ENCODE results near the gene LRRC8B.
"Not testable (repeated sequence)": the region's sequence is repeated elsewhere in the genome, so short reads cannot be mapped to it uniquely, and the experiment has no call there.

Gene LRRC8B

GRCh38 chr1:89608319-89608983 is 83.8 kb downstream of the LRRC8B start:
- no peak for DNase-seq (ENCODE audit: low read depth)

DNA sequence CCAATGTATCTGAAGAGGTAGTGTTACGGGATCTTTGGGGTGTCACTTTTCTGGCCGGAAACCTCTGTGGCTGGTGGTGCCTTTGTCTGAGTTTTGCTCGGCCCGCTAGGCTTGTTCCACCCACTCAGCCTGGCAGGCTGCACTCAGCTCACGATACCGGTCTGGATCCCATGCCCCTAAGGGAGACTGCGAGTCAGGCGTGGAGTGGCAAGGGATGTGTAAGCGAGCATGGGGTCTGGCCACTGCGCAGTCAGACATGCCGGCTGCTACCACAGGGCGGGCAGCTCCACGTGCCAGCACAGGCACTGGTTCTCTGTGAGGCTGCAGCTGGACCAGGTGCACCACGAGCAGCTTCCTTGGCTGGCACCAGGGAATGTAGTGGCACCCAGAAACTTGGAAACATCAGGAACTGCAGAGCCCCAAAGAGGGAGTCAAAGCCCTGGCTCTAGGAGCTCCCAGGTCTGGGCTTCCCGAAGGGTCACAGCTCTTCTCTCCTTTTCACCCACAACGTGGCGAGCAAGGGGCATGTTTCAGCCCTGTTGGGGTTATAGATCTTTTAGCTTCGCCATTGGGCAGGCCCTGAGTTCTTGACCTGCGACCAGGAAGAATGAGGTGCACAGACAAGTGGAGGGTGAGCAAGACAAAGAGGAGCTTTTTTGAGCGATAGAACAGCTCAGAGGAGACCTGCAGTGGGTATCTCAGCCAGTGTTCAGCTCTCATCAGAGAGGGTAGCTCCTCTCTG is 84.5 kb downstream of the LRRC8B start:
- no peak for DNase-seq (ENCODE audit: low read depth)

DNA sequence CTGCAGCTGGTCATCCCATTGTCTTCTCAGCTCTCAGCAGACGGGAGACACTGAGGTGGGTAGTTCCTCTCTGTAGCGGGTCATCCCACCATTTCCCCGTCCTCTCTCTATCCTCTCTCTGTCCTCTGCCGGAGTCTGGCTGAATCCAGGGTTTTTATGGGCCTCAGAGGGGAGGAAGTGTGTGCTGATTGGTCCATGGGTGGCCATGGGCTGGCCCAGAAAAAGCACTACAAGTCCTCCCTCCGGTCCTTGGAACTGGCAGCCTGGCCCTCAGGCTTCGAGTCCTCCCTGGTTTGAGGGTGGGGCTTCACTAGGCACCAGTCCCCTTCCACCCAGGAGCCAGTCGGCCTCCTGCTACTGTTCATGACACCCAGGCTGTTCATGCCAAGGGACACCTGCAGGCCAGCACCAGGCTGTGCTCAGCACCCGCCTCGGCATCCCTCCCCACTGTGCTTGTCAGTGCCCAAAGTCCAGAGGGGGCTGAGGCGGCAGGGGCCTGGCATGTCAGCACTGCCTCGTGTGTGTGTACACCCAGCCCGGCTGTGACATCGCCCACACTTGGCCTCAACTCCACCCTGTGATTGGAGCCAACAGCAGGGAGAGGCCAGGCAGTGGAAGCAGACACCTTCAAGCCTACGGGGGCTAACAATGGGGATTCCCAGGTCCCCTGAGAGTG is 85.3 kb downstream of the LRRC8B start:
- DNase-seq (ENCODE audit: low read depth) = no peak

- no peak for DNase-seq (ENCODE audit: low read depth)
These were observed 85.9 kb downstream of the LRRC8B start for GRCh38 chr1:89610457-89611011.

DNA sequence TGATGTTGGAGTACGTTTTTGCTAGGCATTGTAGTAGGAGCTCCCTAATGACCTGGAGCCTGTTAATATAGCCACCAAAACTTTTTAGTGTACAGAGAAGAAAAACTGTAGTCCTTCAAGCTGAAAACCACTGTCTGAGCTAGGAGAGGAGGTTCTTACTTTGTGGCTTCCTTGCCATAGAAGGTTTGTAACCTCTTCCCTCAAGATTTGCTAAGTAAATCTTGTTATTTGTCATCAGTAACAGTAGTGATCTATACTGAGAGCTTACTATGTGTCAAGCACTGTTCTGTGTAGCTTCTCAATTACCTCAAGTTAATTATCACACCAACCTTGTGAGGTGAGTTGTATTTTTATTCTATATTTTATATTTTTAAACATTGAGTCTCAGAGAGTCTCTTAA is 87.1 kb downstream of the LRRC8B start:
- DNase-seq (ENCODE audit: low read depth) = no peak

GRCh38 chr1:89613928-89614327 is 89.3 kb downstream of the LRRC8B start:
- no peak for DNase-seq (ENCODE audit: low read depth)

DNA sequence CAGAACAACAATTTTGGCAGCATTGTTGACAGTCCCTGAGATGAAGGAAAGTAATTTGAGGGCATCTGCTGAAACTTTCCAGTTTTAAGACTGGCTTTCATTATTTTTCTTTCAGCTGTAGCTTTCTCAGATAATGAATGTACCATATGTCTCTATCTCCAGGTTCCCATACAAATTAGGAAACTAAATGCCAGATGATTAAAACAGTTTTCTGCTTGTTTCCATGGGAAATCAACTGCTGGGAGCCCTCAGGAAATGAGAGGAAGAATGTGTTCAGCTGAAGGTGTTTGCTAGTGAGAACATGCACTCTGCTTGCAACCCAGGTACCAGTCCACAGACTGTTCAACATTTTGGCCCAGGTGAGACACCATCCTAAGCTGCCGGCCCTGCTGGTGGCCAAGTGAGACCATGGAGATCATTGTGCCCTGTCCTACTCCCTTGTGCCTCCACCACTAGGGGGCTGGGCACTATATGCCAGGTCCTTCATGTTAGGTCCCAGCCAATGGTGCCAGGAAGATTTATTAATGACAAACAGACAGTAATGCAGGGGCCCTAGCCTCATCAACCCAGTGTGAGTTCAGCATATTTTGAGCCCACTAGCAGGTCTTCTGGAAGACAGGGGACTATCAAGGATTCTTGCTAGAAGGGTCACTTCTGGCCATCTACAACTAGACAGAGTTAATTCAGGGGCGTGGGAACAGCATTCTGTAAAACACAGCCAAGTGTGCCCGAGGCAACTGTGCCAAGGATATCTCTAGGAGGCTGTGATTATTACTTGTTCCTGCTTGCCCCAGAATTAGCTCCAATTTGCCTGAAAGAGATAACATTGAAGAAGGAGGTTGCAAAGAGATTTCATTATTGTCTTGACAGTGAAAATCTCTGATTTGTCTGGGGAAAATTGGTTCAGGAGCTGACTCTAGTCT is 91.3 kb downstream of the LRRC8B start:
- DNase-seq (ENCODE audit: low read depth) = no peak

DNA sequence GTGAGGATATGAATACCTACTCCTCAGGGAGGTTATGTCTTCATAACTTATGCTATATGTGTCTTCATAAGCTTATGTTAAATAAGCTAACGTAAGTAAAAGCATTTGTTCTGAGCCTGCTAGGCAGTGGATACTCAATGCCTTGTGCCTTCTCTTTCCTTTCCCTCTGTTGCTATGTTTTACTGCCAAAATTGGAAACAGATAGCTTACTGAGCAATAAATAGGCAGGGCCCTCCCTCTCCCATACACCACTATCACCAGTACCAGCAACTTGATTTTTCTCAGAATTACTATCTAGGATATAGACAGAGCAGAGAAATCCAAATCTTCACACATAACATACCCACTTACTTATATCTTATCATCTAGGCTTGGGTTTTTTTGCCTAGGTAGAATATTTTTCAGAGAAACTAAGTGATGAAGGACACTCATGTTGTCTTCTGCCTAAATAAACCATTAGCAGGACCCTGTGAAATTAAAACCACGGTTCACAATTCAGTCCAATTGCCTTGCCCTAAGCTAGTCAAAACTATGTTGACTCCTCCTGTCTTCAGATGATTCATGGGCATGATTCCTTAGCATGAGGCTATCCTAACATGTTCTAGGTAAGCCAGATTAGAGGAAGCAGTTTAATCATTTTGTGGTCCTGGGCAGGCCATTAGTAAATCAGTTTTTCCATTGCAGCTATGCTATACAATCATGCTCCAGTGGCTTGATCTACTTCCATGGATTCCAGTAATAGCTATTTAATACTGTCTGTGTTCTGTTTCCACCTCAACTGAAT is 92.4 kb downstream of the LRRC8B start:
- DNase-seq (ENCODE audit: low read depth) = no peak

DNA sequence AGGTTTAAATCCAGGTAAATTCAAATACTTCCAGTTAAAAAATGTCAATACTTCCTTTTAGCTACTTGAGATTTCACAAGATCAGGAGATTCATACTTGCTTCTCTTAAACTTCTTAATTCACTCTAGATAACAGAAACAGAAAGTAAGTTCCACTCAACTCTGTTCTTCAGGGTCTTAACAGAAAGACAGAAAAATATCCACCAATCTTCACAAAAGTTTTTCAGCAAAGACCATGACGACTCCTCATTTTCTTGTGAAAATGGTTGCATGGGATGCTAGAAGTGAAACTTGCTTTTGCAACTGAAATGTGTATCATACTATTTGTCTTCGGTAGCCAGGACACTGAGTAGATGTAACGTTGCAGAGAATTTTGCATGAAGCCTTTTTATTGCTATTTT is 96.0 kb downstream of the LRRC8B start:
- DNase-seq (ENCODE audit: low read depth) = no peak

GRCh38 chr1:89622895-89623294 is 98.3 kb downstream of the LRRC8B start:
- no peak for DNase-seq (ENCODE audit: low read depth)

GRCh38 chr1:89624314-89624713 is 99.7 kb downstream of the LRRC8B start:
- DNase-seq (ENCODE audit: low read depth) = no peak

DNA sequence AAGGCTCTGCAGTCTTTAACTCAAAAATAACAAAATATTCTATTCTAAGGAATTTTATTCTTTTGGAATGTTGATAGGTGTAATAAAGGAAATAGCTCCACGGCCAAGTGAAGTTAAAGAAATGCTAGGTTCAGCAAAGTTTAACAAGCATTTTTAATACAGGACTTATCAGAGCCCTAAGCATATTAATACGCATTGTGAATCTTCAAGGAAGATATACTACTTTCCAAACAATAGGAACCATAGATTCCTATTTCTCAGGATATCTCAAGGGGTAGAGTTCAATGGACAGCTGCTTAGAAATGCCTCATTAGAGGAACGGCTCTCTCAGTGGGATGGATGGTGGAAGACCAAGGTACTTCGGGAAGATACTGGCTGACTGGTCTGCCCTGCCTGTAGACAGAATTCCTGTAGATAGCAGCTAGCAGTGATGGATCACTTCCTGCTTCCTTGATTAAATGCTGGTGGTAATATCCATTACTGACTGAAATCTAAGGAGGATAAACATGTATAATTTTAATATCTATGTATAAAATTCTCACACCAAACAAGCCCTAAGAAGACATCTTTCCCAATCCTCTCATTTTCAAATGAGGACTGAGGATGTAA is 100.2 kb downstream of the LRRC8B start:
- no peak for DNase-seq (ENCODE audit: low read depth)

DNA sequence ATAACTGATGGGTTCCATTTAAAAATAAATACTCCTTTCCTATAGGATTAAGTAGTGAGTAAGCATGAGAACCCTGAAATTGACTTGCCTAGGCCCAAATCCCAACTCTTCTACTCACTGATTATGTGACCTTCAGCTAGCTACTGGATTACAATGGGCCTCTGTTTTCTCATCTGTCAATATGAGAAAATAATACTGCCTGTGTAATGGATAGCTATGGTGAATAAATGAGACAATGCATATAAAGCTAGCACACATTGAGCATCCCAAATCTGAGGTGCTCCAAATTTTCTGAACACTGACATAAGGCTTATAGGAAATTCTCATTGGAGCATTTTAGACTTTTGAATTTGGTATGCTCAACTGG is 103.0 kb downstream of the LRRC8B start:
- DNase-seq (ENCODE audit: low read depth) = no peak

DNA sequence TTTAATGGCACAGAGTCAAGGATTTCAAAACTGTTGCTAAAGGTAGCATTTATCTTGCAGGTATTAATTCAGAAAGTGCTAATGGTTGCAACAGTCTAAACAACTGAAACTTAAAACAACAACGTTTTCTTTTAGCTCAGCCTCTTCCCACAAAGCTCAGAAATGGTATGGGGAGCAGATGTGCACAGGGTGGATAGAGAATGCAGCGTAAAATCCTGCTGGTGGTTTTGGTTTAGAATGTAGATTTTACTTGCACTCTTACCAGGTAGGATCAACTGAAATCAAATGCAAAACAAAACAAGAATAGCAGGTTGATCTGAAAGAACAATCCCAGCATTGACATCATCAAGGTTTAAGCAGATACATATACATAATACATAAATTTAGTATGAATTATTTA is 104.5 kb downstream of the LRRC8B start:
- DNase-seq (ENCODE audit: low read depth) = no peak

DNA sequence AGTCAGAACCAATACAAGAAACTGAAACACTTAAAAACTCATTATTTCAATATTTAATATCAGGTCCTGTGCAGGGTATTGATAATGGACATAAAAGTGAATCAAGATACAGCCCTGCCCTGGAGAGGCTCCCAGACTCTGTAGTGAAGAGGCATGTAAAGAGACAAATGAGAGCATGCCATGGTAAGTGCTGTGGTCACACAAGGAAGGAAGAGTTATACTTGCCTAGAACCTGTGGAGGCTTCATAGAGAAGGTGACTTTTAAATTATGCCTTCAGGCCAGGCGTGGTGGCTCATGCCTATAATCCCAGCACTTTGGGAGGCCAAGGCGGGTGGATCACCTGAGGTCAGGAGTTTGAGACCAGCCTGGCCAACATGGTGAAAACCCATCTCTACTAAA is 105.0 kb downstream of the LRRC8B start:
- not testable (repeated sequence) for DNase-seq (ENCODE audit: low read depth)

- DNase-seq (ENCODE audit: low read depth) = no peak
These were observed 105.4 kb downstream of the LRRC8B start for GRCh38 chr1:89630048-89630447.

GRCh38 chr1:89631816-89632656 is 107.4 kb downstream of the LRRC8B start:
- DNase-seq (ENCODE audit: low read depth) = no peak

DNA sequence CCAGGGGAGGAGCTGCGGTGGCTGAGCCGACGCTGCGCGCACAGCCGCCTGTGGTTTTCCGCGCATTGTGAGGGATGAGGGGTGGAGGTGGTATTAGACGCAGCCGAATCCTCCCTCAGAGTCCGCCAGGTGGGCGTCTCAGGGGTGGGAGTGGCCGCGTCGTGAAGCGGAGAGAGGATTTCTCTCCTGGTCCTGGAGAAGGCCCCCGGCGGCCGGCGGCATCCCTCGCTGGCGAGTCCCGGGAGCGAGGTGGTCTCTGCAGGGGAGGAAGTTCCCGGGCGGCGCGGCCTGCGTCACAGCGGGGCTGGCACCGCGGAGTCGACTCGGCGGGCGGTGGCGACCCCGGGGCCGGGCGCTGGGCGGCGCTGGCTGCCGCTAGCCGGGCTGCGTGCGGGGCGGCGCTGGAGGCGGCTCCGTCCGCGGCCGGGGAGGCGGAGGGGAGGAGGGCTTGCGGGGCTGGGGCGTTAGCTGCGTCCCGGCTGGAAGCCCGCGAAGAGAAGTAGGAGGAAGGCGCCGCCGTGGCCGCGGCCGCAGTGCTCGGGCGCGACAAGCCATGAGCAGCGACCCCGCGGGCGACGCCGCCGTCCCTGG is 108.1 kb downstream of the LRRC8B start, which contains the start of gene LRRC8C:
LRRC8C (plus strand) TSS at position 464 of the 591 bp plus-strand sequence. CDS start 53,354 bp downstream, outside the sequence.
- DNase-seq (ENCODE audit: low read depth) = no peak

DNA sequence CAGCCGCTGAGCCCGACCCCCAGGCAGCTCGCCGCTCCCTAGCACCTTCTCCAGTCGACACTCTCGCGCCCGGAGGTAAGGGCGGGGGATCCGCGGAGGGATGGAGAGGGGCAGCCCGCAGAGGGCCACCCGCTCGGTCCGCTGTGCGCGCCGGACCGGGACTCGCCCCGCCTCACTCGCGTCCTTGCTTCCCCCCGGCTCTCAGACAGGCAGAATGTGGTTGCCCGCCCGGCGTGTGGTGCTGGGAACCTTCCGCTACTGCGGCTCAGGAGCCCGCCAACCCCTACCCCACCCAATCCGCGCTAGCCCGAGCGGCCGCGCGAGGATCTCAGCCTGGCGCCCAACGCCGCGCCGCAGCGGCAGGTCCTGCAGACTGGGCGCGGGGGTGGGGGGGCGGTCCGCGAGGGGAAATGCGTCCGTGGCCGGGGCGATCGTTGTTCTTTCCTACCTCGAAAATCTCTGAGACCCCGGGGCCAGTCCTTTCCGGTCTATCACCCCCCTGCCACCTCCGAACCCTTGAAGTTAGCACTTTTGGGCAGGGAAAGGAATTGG is 108.7 kb downstream of the LRRC8B start:
- no peak for DNase-seq (ENCODE audit: low read depth)
